OCI-LY3 (cell line): ENCODE results near the gene TCF7.

Experiments
- CTCF ChIP-seq: fragments of 200-600, 300-600 bp; sonication (generic); IDR thresholded peaks from 2 replicates; pipeline ENCODE4 v1.5.1; 2014; ENCODE audit warnings: antibody characterized with exemption, low read length, low read depth
- EZH2phosphoT487 ChIP-seq: fragments of 200-600 bp; shearing (Covaris generic); IDR thresholded peaks from 2 replicates; pipeline ENCODE4 v1.6.1; 2018; ENCODE audit warnings: antibody characterized with exemption, mixed run types, low read depth

GRCh38 chr5:134099939-134100282 is 14.6 kb upstream of the TCF7 start:
- TF ChIP-seq CTCF (no peak), EZH2phosphoT487 (no peak)
